Right lobe of liver (tissue), 6 donors: ENCODE results near the gene TBXA2R. TPM values are rescaled to one million over a fixed set of nuclear protein-coding genes. Genes with fewer than 3 reads are reported as not detected.
"Not testable (repeated sequence)": the region's sequence is repeated elsewhere in the genome, so short reads cannot be mapped to it uniquely, and the experiment has no call there.

Experiments used
- ATAC-seq, 4 donors: fragments of 200-7000 bp; cut with Tn5 transposase; one replicate each; pipeline ENCODE4 v1.9.1; 2020; ENCODE audit warnings: mild to moderate bottlenecking in 4 of 4, moderate library complexity in 4 of 4
- DNase-seq, 3 donors: peaks; one replicate each; pipeline ENCODE4 v3.0.0-alpha.2; 2020
- H3K27ac ChIP-seq, 3 donors: fragments of 200-600 bp; one replicate each; pipeline ENCODE4 v1.8.0; 2022
- H3K27me3 ChIP-seq, 2 donors: fragments of 200-600 bp; one replicate each; pipeline ENCODE4 v1.8.0; 2022
- H3K36me3 ChIP-seq, 4 donors: fragments of 200-600 bp; sonication (generic) in 1 of 4; one replicate each; pipeline versions ENCODE4 v1.5.1 to v1.8.0; 2017 to 2022; ENCODE audit warnings: control low read depth in 1 of 4
- H3K4me1 ChIP-seq, 4 donors: fragments of 200-600 bp; sonication (generic) in 1 of 4; one replicate each; pipeline versions ENCODE4 v1.5.1 to v1.8.0; 2017 to 2022; ENCODE audit warnings: control low read depth in 1 of 4
- H3K4me3 ChIP-seq, 3 donors: fragments of 200-600 bp; one replicate each; pipeline ENCODE4 v1.8.0; 2022
- H3K9me3 ChIP-seq, 4 donors: fragments of 200-600 bp; sonication (generic) in 1 of 4; one replicate each; pipeline versions ENCODE4 v1.5.1 to v1.8.0; 2017 to 2022; ENCODE audit warnings: control low read depth in 1 of 4
- POLR2A ChIP-seq: fragments of 450-650 bp; IDR thresholded peaks from one replicate; pipeline ENCODE4 v1.6.1; 2017; ENCODE audit warnings: antibody characterized with exemption, mild to moderate bottlenecking
- WGBS: methylation state at CpG from one replicate; pipeline ENCODE4 v1.1.6; 2018; ENCODE audit warnings: low coverage, low lambda C conversion rate; ENCODE audit not compliant: insufficient coverage; ENCODE audit errors: missing lambda C conversion rate; 5-methylcytosine and 5-hydroxymethylcytosine counted together
- intact Hi-C, 2 donors: fragments of 100-400 bp; cut with DNase I; formaldehyde crosslinking; loops; one replicate each; pipeline versions ENCODE4 v1.11.2 to v1.14.1; 2022
- total RNA-seq, 6 experiments: library from RNA; depleted of rRNA in 2 of 6; stranded (reverse); fragments of >200 nt in 2 of 6; fragmentation: NEBNext Ultra II Directional in 3 of 6; extraction: Animal tissue kit (Norgen Biotek cat#: 25700) in 3 of 6; gene quantifications; one replicate each; pipeline versions ENCODE4 v1.1.0 to v1.2.4, GENCODE V29; 2016 to 2023
- TF ChIP-seq, protein P1 (sequence below), 4 donors: fragments of 200-600 bp in 3 of 4; fragments of 450-650 bp in 1 of 4; IDR thresholded peaks; one replicate each; pipeline versions ENCODE4 v1.5.1 to v1.8.0; 2016 to 2022; ENCODE audit warnings: antibody characterized with exemption in 4 of 4, mild to moderate bottlenecking in 2 of 4
- donor health status: DM: no; HTN: yes; CAD: no.
- donor health status: DM: no; HTN: no; CAD: no.
- donor health status: DM: no; HTN: no; CAD: no.
- donor health status: DM: no; HTN: yes; CAD: no.
- donor health status: DM: no; HTN: yes; CAD: no.

Gene TBXA2R
- total RNA-seq, 6 experiments from 2014 or later, result 2.8 to 10.4 (median 4.7) TPM

GRCh38 chr19:3570606-3571011, 36.1 kb downstream of the TBXA2R start:
- intact Hi-C loops, result no loop called here
- 60% methylated on average over 3 of the region's 7 CpGs for WGBS

DNA sequence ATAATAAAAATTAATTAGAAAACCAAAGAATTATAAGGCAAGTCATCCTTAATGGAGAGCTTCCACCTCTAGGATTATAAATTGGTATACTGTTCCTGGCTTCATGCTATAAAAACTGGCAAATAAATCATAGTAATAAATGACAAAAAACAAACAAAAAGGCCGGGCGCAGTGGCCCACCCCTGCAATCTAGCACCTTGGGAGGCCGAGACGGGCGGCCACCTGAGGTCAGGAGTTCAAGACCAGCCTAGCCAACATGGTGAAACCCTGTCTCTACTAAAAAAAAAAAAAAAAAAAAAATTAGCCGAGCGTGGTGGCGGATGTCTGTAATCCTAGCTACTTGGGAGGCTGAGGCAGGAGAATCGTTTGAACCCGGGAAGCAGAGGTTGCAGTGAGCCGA, 36.6 kb downstream of the TBXA2R start:
- H3K27me3 ChIP-seq, intact Hi-C loops, H3K4me1 ChIP-seq, H3K9me3 ChIP-seq, H3K36me3 ChIP-seq, H3K27ac ChIP-seq, H3K4me3 ChIP-seq, DNase-seq, ATAC-seq: not testable (repeated sequence)
- WGBS, result 77% methylated on average over 3 of the region's 11 CpGs

More at GRCh38 chr19:3570606-3571011, 36.1 kb downstream of the TBXA2R start:
- ATAC-seq, result no peak
- Histone ChIP-seq H3K4me3 (no peak overlapping the region), H3K27me3 (no peaks in the 10 kb centered on the region), H3K36me3 (no peaks in the 10 kb centered on the region), H3K4me1 (peaks cover 0 to 6% (median 0%) of the 10 kb centered on the region in 4 donors), H3K27ac (no peak overlapping the region), H3K9me3 (no peaks in the 10 kb centered on the region)
- TF ChIP-seq, protein P1, sequence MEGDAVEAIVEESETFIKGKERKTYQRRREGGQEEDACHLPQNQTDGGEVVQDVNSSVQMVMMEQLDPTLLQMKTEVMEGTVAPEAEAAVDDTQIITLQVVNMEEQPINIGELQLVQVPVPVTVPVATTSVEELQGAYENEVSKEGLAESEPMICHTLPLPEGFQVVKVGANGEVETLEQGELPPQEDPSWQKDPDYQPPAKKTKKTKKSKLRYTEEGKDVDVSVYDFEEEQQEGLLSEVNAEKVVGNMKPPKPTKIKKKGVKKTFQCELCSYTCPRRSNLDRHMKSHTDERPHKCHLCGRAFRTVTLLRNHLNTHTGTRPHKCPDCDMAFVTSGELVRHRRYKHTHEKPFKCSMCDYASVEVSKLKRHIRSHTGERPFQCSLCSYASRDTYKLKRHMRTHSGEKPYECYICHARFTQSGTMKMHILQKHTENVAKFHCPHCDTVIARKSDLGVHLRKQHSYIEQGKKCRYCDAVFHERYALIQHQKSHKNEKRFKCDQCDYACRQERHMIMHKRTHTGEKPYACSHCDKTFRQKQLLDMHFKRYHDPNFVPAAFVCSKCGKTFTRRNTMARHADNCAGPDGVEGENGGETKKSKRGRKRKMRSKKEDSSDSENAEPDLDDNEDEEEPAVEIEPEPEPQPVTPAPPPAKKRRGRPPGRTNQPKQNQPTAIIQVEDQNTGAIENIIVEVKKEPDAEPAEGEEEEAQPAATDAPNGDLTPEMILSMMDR (IDR thresholded peaks at IDR 0.05), result no peak
- no peak for TF ChIP-seq POLR2A
- no peak for DNase-seq

DNA sequence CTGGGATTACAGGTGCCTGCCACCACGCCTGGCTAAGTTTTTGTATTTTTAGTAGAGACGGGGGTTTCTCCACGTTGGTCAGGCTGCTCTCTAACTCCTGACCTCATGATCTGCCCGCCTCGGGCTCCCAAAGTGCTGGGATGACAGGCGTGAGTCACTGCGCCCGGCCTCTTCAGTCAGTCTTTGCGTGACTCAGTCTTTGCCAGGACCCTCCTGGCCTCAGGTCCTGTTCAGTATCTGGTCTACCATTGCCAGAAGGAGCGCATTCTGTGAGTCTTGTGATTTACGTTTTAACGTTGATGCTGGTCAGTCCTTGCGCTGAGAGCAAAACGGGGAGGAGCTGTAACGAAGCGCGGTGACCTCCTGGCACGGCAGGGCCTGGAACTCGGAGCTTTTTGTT, 41.5 kb downstream of the TBXA2R start:
- H3K4me3 ChIP-seq, result no peak overlapping the region
- TF ChIP-seq POLR2A, result no peak
- TF ChIP-seq, protein P1 (IDR thresholded peaks at IDR 0.05), result no peak
- no peaks in the 10 kb centered on the region for H3K4me1 ChIP-seq
- 90% methylated on average over 17 of the region's 19 CpGs for WGBS
- DNase-seq (no peak), ATAC-seq (no peak)
- no peak overlapping the region for H3K27ac ChIP-seq
- H3K36me3 ChIP-seq, result no peaks in the 10 kb centered on the region
- intact Hi-C loops, result no loop called here
- H3K9me3 ChIP-seq, result no peaks in the 10 kb centered on the region
- H3K27me3 ChIP-seq, result no peaks in the 10 kb centered on the region

GRCh38 chr19:3563709-3564524, 42.8 kb downstream of the TBXA2R start:
- no peaks in the 10 kb centered on the region for H3K9me3 ChIP-seq
- intact Hi-C loops, result no loop called here
- H3K4me1 ChIP-seq, result no peaks in the 10 kb centered on the region
- H3K36me3 ChIP-seq, result no peaks in the 10 kb centered on the region
- 82% methylated on average over 9 of the region's 17 CpGs for WGBS
- no peak overlapping the region for H3K4me3 ChIP-seq
- H3K27me3 ChIP-seq, result no peaks in the 10 kb centered on the region
- ATAC-seq (peak in 3 of 4 donors; percentile 9 to 17 (median 15)), DNase-seq (no peak)
- TF ChIP-seq, protein P1 (IDR thresholded peaks at IDR 0.05), result no peak
- TF ChIP-seq POLR2A, result no peak
- H3K27ac ChIP-seq, result no peak overlapping the region

GRCh38 chr19:3557461-3558248, 49.0 kb downstream of the TBXA2R start, which contains the start of gene MFSD12:
TSS of gene MFSD12 (minus strand) at chr19:3557586. CDS start at chr19:3557403, 183 bp downstream.
- Histone ChIP-seq H3K9me3 (no peaks in the 10 kb centered on the region), H3K4me3 (peak within 1 kb of the TSS; percentile 79 to 96 (median 89)), H3K4me1 (peaks cover 0 to 28% (median 8%) of the 10 kb centered on the region in 4 donors), H3K27ac (peak within 1 kb of the TSS; percentile 10 to 78 (median 71)), H3K27me3 (no peaks in the 10 kb centered on the region), H3K36me3 (no peaks in the 10 kb centered on the region)
- DNase-seq (peak; percentile 95 to 96 (median 95)), ATAC-seq (peak; percentile 87 to 97 (median 94))
- TF ChIP-seq, protein P1 (IDR thresholded peaks at IDR 0.05), result peak in 1 of 4 donors; percentile 1
- TF ChIP-seq POLR2A, result peak; percentile 98
- intact Hi-C loops, result no loop called here
- WGBS, result 0% methylated on average over 4 of the region's 81 CpGs
